T1000 (cell line): ENCODE measurements around the gene TAS1R3.
"Not testable (repeated sequence)": the region's sequence is repeated elsewhere in the genome, so short reads cannot be mapped to it uniquely, and the experiment has no call there.

Source experiments
- DNase-seq: peaks from one replicate; lab custom pipeline; 2025; ENCODE audit warnings: mixed read lengths; lab: John Stamatoyannopoulos, UW

Gene TAS1R3

GRCh38 chr1:1354271-1355247 is 23.5 kb downstream of the TAS1R3 start:
- DNase-seq, result no peak

GRCh38 chr1:1355416-1355815 is 24.3 kb downstream of the TAS1R3 start:
- DNase-seq, result no peak

- DNase-seq, result no peak
Observed at GRCh38 chr1:1356166-1356795, 25.2 kb downstream of the TAS1R3 start.

- no peak for DNase-seq
Observed at GRCh38 chr1:1356796-1357401, 25.8 kb downstream of the TAS1R3 start.

- no peak for DNase-seq
Observed at GRCh38 chr1:1357871-1358432, 26.9 kb downstream of the TAS1R3 start.

- DNase-seq, result no peak
Observed at GRCh38 chr1:1358433-1359271, 27.6 kb downstream of the TAS1R3 start, which contains the start of gene MXRA8. Gene MXRA8, minus strand, starts transcription at chr1:1358555. Its CDS starts 51 bp downstream, at chr1:1358504.

GRCh38 chr1:1359308-1359663 is 28.2 kb downstream of the TAS1R3 start:
- no peak for DNase-seq

GRCh38 chr1:1359664-1360468 is 28.8 kb downstream of the TAS1R3 start:
- no peak for DNase-seq

- DNase-seq, result peak; percentile 80
Observed at GRCh38 chr1:1360506-1361169, 29.6 kb downstream of the TAS1R3 start.

- DNase-seq, result no peak
Observed at GRCh38 chr1:1361233-1361981, 30.3 kb downstream of the TAS1R3 start.

GRCh38 chr1:1361982-1362423 is 30.9 kb downstream of the TAS1R3 start:
- DNase-seq, result peak; percentile 44

GRCh38 chr1:1364266-1364665 is 33.2 kb downstream of the TAS1R3 start:
- DNase-seq, result no peak

- DNase-seq, result no peak
Observed at GRCh38 chr1:1365875-1366698, 35.0 kb downstream of the TAS1R3 start.

- no peak for DNase-seq
Observed at GRCh38 chr1:1366699-1367066, 35.6 kb downstream of the TAS1R3 start.

- DNase-seq, result no peak
Observed at GRCh38 chr1:1367315-1367714, 36.2 kb downstream of the TAS1R3 start.

GRCh38 chr1:1370094-1370493 is 39.0 kb downstream of the TAS1R3 start:
- not testable (repeated sequence) for DNase-seq

- no peak for DNase-seq
Observed at GRCh38 chr1:1370771-1371300, 39.8 kb downstream of the TAS1R3 start.

- DNase-seq, result no peak
Observed at GRCh38 chr1:1371364-1371745, 40.3 kb downstream of the TAS1R3 start.
